GM21576 (cell line): ENCODE measurements around the gene OGDHL.
"Not testable (repeated sequence)": the region's sequence is repeated elsewhere in the genome, so short reads cannot be mapped to it uniquely, and the experiment has no call there.

Source experiments
- ATAC-seq: cut with Tn5 transposase; IDR thresholded peaks from one replicate; pipeline ENCODE4 v1.9.1; 2021; ENCODE audit warnings: mild to moderate bottlenecking, moderate library complexity; ENCODE audit not compliant: unreplicated experiment

Gene OGDHL

DNA sequence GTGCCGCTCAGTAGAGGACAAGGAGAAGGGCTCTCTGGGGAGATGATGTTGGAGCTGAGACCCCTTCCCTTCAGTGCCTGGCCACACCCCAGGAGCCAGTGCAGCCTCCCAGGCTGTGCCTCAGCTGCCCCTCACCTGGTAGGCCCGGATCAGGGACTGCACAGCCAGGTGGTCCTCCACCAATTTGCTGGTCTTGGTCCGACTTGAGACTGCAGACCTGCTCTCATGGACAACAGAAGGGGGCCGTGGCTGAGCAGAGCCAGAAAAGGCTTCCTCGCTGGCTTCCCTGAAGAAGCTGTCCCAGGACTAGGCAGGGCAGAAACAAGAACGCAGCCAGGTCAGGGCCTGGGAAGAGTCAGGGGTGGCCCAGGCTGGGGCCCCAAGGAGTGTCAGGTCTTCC lies 5.5 kb downstream of the OGDHL start:
- ATAC-seq: no peak

DNA sequence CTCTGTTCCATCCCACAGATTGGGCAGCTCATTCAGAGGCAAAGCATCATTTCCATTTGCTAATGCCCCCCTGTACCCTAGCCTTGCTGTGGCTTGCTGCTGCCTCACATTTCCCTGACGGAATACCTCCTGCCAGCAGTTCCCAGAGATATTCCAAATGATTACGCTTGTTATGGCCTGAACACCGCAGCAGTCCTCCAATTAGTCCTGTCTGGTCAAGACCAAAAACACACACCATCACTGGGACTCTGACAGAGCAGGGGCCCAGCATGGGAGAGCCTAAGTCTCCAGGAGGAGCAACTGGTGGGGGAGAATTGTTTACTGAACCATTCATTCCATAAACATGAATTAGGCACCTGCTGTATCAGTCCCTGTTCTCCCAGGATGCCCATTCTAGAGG lies 6.1 kb downstream of the OGDHL start:
- ATAC-seq: no peak

DNA sequence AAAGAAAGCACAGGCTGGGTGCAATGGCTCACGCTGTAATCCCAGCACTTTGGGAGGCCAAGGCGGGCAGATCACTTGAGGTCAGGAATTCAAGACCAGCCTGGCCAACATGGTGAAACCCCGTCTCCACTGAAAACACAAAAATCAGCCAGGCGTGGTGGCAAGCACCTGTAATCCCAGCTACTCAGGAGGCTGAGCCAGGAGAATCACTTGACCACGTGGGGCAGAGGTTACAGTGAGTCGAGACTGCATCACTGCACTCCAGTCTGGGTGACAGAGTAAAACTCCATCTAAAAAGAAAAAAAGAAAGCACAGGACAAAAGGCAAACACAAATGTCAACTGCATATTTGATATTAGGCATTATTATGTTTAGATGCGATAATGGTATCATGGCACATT lies 7.2 kb downstream of the OGDHL start:
- ATAC-seq: not testable (repeated sequence)

DNA sequence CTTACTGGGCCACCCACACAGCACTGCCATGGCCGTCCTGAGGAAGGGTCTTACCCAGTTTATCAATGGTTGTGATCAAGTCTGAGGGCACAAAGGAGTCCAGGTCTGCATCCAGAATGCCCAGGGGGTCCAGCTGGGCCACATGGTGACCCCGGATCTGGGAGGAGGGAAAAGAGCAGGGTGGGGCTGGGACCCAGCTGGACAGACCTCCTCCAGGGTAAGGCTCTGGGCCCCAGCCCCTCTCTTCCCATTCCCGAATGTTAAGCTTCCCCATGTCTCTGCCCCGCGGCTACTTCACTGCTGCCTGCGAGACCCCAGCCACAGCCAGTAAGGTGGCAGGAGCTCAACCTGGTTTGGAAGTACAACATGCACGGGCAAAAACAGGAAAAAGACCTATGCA lies 9.5 kb downstream of the OGDHL start:
- ATAC-seq: no peak

DNA sequence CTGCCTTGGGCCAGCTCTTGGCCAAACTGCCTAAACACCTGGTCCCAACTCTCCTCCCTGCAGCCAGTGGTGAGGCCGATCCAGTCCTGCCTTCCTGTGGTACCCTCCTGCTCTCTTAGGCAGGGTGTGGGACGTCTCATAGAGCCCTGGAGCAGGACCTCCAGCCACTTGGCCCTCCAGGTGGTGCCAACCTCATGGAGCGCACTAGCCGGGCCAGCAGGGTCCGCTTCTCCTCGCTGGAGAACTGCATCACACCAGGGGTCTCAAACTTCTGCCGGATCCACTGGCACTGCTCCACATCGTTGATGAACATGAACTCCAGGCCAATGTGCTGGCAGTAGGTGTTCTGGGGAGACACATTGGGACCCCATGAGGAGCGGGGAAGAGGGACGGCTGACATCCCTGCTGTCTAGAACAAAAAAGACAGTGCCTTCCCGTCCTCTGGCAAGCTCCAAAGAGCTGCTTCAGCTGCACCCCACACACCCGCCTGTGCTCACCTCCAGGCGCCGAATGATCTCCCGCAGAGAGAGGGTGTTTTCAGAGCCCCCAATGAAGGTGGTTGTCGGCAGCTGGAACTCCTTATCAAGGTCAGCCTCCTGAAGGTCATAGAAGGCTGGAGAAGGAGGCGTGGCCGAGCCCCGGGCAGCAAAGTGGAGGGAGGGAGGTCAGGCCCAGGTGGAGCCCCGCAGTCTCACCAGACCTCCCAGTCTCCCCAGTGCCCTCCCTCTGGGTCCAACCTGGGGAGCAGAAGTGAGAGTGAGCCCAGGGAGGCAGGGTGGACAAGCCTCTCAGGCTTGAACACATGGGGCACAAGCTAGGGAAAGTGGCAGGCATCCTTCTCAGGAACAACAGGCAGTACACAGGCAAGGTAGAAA lies 10.2 kb downstream of the OGDHL start:
- ATAC-seq: no peak

DNA sequence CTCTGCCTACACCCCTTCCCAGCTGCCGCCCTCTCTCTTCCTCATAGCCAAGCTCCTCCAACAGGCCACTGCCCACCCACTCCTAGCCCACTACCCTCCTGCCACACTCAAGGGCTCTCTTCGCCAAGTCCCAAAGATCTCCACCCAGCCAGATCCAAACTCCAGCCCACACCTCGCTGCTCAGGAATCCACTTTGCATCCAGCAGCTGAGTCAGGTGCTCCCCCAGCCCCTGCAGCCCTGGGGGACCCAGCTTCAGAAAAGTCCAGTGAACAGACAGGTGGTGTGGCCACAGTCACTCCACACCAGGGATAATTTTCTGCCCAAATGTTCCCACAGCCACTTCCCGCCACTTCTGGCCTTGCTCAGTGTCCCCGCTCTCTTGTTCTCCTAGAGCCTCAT lies 10.9 kb downstream of the OGDHL start:
- no peak for ATAC-seq

DNA sequence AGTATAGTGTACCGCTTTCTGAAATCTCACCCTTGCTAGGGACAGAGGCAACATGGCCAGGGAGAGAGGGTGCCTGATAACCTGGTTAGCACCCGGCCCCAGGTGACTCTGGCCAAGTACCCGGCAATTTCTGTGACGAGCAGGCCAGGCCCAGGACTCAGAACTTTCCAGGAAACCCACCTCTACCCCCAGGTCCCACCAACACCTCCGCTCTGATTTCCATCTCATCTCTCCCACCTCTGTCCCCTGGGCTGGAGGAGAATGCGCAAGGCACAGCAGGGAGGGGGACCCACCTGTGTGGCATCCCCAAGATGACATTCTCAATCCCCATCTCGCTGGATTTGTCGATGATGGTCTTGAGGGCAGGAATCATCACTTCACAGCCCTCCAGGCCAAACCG lies 11.6 kb downstream of the OGDHL start:
- no peak for ATAC-seq

DNA sequence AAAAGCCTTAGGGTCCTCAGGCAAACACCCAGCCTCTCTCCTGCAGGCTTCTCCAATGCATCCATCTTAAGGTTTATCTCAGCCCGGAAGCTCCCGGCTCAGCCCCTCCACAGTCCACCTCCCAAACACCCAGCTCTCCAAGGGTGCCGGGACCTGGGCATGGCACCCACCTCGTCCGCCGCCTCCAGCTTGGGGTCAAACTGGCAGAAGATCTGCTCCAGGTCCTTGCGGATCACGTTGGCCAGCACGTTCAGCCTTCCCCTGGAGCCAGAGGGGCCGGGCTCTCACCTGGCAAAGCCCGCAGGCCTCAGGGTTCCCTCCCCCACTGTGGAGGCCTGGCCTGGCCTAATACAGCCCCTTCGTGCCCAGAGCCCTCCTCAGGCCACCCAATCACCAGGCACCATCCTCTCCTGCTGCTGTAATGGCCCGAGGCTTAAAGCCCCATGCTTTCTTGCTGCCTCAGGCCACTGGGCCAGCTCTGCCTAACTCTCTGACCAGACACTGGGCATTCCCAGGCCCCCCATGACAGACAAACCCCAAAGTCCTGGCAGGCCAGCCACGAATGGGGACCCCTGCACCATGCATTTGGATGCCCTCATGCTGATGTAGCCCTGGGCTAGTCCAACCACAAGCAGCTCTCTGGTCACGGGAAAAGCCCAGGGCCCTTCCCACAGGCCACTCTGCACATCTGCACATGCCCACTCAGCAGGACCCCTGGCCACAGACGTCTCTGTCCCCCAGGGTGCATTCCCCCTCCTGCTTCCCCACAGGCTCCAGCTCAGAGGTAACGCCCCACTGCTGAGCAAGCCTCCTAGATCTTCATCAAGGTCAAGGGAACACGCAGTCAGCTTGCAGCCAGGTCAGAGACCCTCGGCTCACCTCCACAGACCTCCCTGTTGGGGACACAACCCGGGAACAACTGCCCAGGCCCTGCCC lies 12.3 kb downstream of the OGDHL start:
- ATAC-seq: no peak

DNA sequence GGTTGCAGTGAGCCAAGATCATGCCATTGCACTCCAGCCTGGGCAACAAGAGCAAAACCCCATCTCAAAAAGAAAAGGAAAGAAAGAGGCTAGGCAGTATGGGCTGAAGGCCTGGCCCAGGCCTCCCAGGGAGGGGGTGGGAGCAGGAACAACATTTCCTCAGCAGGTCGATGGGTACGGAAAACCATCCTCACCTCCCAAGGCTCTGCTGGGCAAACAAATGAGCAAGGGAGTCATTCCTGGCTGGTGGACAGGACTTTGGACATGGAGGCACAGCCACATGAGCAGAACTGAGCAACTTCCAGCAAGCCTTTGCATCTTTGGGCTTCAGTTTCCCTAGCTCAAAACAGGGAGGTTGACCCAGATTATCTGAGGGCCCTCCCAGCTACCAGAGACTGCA lies 13.0 kb downstream of the OGDHL start:
- no peak for ATAC-seq

DNA sequence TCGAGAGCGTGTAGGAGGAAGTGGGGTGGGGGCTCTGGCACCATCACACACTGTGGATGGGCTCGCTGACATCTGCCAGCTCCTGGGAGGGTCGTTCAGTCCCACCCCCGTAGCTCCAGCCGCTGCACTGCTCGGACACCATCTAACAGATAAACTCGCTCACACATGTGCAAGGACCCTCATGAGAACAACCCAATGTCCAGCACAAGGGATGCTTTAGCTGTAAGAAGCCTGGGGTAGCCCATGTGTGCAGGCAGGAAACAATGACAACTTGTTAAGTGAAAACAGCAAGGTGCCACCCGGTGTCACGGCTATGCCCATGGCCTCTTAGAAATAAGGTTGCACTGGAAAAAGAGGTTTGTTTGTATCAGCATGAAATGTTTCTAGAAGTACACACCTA lies 14.1 kb downstream of the OGDHL start:
- ATAC-seq: no peak

DNA sequence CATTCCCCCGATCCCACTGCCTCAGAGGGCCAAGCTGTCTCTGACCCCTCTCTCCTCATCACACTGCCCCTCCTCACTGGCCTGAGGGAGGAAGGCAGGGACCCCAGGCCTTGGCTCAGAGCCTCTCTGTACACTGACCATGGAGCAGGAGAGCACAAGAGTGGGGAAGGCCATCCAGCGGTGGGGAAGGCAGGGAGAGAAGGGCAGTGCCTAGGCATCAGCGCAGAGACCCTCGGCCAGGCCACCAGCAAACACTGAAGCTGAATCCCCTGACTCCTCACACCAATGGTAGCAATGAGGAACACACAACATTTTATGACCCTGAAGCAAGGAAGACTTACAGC lies 14.8 kb downstream of the OGDHL start:
- no peak for ATAC-seq

DNA sequence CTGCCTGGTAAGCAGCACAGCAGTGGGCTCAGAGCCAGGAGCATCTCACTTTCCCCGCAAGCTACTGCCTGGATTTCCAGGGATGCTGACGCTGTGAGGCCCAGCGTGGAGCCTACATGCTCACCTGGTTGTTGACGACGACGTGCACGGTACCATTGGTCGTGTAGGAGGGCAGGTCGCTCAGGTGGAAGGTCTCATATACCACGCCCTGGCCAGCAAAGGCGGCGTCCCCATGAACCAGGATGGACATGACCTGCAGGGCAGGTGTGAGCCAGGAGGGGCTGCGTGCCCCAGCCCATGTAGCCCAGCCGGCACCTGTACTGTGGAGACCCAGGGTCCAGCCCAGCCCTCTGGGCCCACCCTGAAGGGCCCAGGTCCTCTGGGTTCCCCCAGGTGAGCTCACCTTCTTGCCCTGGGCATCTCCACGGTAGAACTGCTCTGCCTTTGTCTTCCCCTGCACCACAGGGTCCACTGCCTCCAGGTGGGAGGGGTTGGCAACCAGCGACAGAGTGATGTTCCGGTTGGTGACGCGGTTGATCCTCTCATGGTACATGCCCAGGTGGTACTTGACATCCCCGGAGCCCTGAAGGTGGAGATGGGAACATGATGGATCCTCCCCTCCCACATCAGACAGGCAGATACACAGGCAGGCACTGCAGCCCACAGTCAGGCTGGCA lies 15.4 kb downstream of the OGDHL start:
- no peak for ATAC-seq

DNA sequence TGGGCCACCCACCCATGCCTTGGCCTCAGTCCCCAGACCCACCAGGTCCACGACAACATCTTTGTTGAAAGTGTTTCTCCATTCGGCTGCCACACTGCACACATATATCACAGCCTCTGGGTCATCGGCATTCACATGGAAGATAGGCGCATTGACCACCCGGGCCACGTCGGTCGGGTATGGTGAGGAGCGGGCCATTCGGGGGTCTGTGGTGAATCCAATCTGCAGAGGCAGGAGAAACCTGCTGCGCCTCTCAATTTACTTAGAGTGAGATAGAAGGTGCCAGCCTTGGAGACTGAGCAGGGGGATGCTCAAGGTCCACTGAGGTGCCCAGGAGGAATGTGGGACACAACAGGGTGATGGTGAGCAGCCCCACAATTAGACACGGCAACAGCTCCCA lies 16.4 kb downstream of the OGDHL start:
- ATAC-seq: no peak

DNA sequence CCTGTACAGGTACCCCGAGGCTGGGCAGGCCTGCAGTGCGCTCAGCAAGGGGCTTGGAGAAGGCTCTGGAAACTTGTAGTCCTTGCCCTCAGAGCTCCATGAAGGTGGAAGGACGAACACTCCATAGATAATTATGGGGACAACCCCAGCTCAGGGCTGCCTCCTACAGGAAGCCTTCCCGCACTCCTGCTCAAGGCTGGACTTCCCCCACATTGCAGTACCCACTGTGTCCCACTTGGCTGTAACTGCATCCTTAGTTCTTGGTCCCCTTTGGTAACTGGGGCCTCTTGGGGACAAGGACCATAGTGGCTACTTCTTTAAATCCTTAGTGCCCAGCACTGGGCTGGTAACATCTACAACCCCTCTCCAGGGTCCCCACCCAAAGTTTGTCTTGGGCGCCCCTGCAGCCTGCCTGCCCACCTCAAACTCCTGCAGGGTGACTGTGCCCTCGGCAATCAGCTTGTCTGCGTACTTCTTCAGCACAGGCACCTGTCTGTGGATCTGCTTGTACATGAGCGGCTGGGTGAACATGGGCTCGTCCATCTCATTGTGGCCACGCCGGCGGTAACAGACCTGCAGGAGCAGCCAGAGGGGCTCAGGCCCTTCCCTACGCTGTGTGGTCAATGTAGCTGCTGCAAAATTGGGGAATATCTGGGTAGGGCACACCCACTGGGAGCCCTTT lies 17.1 kb downstream of the OGDHL start:
- ATAC-seq: no peak

DNA sequence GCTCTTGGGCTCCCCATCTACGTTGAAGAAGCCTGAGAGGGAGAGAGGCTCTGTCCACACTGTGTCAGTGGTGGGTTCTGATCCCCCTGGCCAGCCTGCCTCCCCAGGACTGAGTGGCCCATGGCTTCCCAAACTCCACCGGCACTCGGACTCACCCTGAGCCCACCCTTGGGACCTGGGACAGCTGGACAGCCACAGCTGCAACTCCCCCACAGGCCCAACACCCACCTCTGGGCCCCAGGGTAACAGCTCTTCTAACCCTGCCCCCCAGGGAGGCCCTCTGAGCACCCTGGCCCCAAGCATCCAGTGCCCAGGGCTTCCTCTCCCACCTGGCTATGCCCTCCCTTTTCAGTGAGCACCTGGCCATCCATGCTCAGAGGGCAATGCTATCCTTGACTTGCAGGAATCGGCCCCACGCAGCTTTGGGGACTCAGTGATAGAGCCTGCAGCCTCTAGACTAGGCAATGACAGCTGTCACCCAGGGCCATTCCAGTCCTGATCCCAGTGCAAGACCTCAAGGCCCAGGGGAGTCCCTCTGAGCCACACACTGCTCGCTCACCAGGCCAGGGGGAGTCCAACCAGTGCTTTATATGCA lies 17.9 kb downstream of the OGDHL start:
- ATAC-seq: no peak

DNA sequence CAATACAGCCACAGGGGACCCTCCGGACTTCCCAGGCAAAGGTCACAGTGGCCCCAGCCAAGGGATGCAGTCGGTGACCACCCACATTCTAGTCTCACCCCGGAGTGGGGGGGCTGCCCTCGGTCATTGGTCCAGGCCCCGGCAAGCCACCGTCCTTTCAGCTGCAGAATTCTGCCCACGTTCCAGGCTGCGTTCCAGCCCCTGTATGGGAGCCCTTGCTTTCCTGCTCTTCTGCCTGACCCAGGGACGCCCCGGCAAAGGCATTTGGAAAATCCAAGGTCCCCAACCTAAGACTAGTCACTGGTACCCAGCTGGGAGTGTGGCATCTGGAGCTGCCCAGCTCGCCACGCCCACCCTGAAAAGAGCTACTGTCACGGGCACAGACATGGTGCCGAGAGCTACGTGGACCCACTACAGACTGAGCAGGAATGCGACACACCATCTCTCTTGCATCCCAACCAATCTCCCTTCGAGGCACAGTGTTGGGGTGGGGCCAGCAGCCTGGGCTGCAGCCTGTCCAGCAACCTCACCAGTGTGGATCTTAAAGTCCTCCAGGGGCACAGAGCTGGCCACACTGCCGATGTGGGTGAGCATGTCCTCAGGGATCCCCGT lies 18.6 kb downstream of the OGDHL start:
- no peak for ATAC-seq

DNA sequence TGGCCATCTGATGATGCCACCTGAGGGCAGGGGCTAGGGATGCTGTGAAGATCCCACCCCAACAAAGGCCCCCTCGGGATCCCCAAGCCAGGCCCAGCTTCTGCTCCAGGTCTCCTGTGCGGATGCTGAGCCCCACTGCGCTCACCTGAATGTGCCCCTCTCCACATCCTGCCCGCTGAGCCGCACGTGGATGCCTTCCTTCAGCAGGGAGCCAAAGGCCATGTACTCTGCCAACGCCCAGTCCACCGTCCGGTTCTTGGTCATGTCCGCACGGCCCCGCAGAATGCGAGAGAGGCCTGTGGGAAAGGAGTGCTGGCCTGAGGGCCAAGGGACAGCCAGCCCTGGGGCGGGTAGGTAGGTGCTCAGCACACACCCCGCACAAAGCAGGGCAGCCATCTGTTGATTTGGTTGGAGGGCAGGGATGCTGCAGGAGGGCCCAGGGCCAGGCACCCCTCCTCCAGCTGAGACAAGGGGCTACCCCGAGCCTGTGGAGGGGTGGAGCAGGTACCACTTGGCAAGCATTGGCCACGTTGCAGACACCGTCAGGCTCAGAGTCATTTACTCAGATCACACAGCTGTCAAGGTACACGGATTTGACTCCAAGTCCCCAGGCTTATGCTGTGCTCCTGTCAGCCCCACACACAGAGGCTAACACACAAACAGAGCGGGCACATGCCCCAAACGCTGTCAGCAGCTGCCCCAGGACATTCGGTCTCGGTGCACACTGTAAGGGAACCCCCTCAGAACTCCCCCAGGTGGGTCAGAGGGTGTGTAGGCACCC lies 19.2 kb downstream of the OGDHL start:
- no peak for ATAC-seq

DNA sequence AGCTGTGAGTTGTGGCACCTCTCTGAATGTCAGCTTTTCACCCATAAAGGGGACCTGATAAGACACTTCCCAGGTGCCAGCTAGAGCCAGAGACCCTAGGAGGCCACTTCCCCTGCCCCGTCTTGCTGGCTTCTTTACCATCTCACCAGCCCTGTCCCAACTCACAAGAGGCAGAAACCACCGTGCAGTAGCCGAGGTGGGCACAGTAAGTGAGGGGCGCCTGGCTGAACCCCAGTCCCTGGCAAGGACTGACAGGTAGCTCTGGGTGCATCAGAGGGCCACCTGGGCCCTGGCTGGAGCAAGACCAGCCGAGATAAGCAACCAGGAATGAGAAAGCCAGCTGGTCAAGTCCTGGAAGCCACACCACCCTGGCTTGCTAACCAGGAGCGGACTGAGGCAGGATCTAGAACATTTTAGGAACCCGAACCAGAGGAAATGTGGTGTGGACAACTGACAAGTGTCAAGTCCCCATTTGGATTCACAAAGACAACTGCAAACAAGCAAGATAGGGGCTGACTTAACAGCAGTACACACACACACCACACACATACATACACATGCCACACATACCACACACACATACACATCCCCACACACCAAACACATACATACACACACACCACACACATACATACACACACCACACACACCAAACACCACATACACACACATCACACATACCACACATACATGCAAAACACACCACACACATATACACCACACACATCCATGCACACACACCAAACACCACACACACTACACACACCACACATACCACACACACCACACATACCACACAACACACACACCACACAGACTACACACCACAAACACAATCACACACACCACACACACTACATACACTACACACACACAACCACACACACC lies 20.8 kb downstream of the OGDHL start:
- ATAC-seq: no peak
